NCI-H69 (cell line): ENCODE data around the gene ESRRG.
"Not testable (repeated sequence)": the region's sequence is repeated elsewhere in the genome, so short reads cannot be mapped to it uniquely, and the experiment has no call there.

Experiments used
- DNase-seq: peaks from one replicate; lab custom pipeline; 2025; lab: John Stamatoyannopoulos, UW

The ESRRG gene

GRCh38 chr1:216704065-216704464 is 19.2 kb downstream of the ESRRG start:
- not testable (repeated sequence) for DNase-seq

- peak; percentile 55 for DNase-seq
Observed at GRCh38 chr1:216702170-216702569, 21.1 kb downstream of the ESRRG start.

- peak; percentile 57 for DNase-seq
Observed at GRCh38 chr1:216700779-216701178, 22.4 kb downstream of the ESRRG start.

GRCh38 chr1:216691710-216692109 is 31.5 kb downstream of the ESRRG start:
- DNase-seq = peak; percentile 45

GRCh38 chr1:216690603-216691002 is 32.6 kb downstream of the ESRRG start:
- DNase-seq = peak; percentile 55

- DNase-seq = peak; percentile 78
Observed at GRCh38 chr1:216688127-216688657, 35.0 kb downstream of the ESRRG start.

GRCh38 chr1:216686860-216687766 is 36.1 kb downstream of the ESRRG start:
- peak; percentile 94 for DNase-seq

- DNase-seq = peak; percentile 99
Observed at GRCh38 chr1:216682752-216683151, 40.5 kb downstream of the ESRRG start.

GRCh38 chr1:216679108-216679507 is 44.1 kb downstream of the ESRRG start:
- peak; percentile 14 for DNase-seq

- peak; percentile 42 for DNase-seq
Observed at GRCh38 chr1:216670118-216670883, 52.9 kb downstream of the ESRRG start.

- no peak for DNase-seq
Observed at GRCh38 chr1:216666441-216666840, 56.8 kb downstream of the ESRRG start.

- DNase-seq = no peak
Observed at GRCh38 chr1:216665856-216666255, 57.4 kb downstream of the ESRRG start.

GRCh38 chr1:216665406-216665805 is 57.8 kb downstream of the ESRRG start:
- DNase-seq = peak; percentile 10

- peak; percentile 57 for DNase-seq
Observed at GRCh38 chr1:216662681-216663080, 60.5 kb downstream of the ESRRG start.

- DNase-seq = no peak
Observed at GRCh38 chr1:216660561-216660960, 62.7 kb downstream of the ESRRG start.

- no peak for DNase-seq
Observed at GRCh38 chr1:216653001-216653400, 70.2 kb downstream of the ESRRG start.

- peak; percentile 26 for DNase-seq
Observed at GRCh38 chr1:216651826-216652418, 71.3 kb downstream of the ESRRG start.

GRCh38 chr1:216643176-216643575 is 80.1 kb downstream of the ESRRG start:
- DNase-seq = no peak

GRCh38 chr1:216641669-216642460 is 81.4 kb downstream of the ESRRG start:
- no peak for DNase-seq

- no peak for DNase-seq
Observed at GRCh38 chr1:216640100-216640499, 83.1 kb downstream of the ESRRG start.

- peak; percentile 88 for DNase-seq
Observed at GRCh38 chr1:216632980-216633379, 90.2 kb downstream of the ESRRG start.
